DLD1 (cell line): ENCODE results near the gene LATS2.

ENCODE experiments used
- in situ Hi-C: cut with HindIII; loops from 2 replicates; pipeline ENCODE4 v1.10.0; 2017; ENCODE audit warnings: low sequenced_read_pairs

LATS2 gene

GRCh38 chr13:20994441-20994821 is 67.0 kb downstream of the LATS2 start:
- in situ Hi-C loops = no loop called here

GRCh38 chr13:20993661-20994440 is 67.5 kb downstream of the LATS2 start:
- in situ Hi-C loops = no loop called here

- in situ Hi-C loops = no loop called here
Measured at GRCh38 chr13:20993211-20993610, 68.2 kb downstream of the LATS2 start.

- in situ Hi-C loops = no loop called here
Measured at GRCh38 chr13:20991741-20992520, 69.5 kb downstream of the LATS2 start.

GRCh38 chr13:20990910-20991525 is 70.4 kb downstream of the LATS2 start:
- in situ Hi-C loops = no loop called here

GRCh38 chr13:20989656-20990321 is 71.6 kb downstream of the LATS2 start:
- in situ Hi-C loops = no loop called here

- in situ Hi-C loops = no loop called here
Measured at GRCh38 chr13:20988909-20989655, 72.3 kb downstream of the LATS2 start.

GRCh38 chr13:20988033-20988908 is 73.1 kb downstream of the LATS2 start:
- in situ Hi-C loops = no loop called here

GRCh38 chr13:20987599-20987998 is 73.8 kb downstream of the LATS2 start:
- in situ Hi-C loops = no loop called here

GRCh38 chr13:20984879-20985278 is 76.5 kb downstream of the LATS2 start:
- in situ Hi-C loops = no loop called here

GRCh38 chr13:20983386-20983785 is 78.0 kb downstream of the LATS2 start:
- in situ Hi-C loops = no loop called here

GRCh38 chr13:20981370-20982095 is 79.9 kb downstream of the LATS2 start:
- in situ Hi-C loops = no loop called here

- in situ Hi-C loops = no loop called here
Measured at GRCh38 chr13:20980899-20981298, 80.5 kb downstream of the LATS2 start.

- in situ Hi-C loops = no loop called here
Measured at GRCh38 chr13:20980430-20980829, 81.0 kb downstream of the LATS2 start.

GRCh38 chr13:20977394-20977793 is 84.0 kb downstream of the LATS2 start:
- in situ Hi-C loops = no loop called here

GRCh38 chr13:20974981-20975585 is 86.3 kb downstream of the LATS2 start:
- in situ Hi-C loops = no loop called here

- in situ Hi-C loops = no loop called here
Measured at GRCh38 chr13:20973886-20974425, 87.4 kb downstream of the LATS2 start.

GRCh38 chr13:20972731-20973130 is 88.7 kb downstream of the LATS2 start:
- in situ Hi-C loops = no loop called here
